ENCODE measurements around the gene SELL. TPM values are rescaled to one million over a fixed set of nuclear protein-coding genes. Genes with fewer than 3 reads are reported as not detected.

The SELL gene
- total RNA-seq, 6 experiments from 2014 or later, result 0.80 to 4.5 (median 2.2) TPM

- DNase-seq, result no peak
These were observed 30.3 kb downstream of the SELL start for GRCh38 chr1:169681140-169681539.

GRCh38 chr1:169680377-169681019 is 30.9 kb downstream of the SELL start:
- H3K4me3 ChIP-seq, result no peak overlapping the region
- H3K36me3 ChIP-seq, result no peaks in the 10 kb centered on the region
- no peaks in the 10 kb centered on the region for H3K9me3 ChIP-seq
- 63% methylated on average over 6 of the region's 6 CpGs for WGBS (ENCODE audit: insufficient coverage, low coverage, low lambda C conversion rate, missing lambda C conversion rate)
- TF ChIP-seq POLR2A (IDR thresholded peaks at IDR 0.05) (no peak), CTCF (IDR thresholded peaks at IDR 0.05) (no peak)
- no peaks in the 10 kb centered on the region for H3K4me1 ChIP-seq
- DNase-seq, result no peak
- no peaks in the 10 kb centered on the region for H3K27me3 ChIP-seq
- intact Hi-C loops (cut with DNase I), result no loop called here
- H3K27ac ChIP-seq, result no peak overlapping the region
- ATAC-seq, result no peak

More at GRCh38 chr1:169681140-169681539, 30.3 kb downstream of the SELL start:
- Histone ChIP-seq H3K27me3 (no peaks in the 10 kb centered on the region), H3K9me3 (no peaks in the 10 kb centered on the region), H3K4me3 (no peak overlapping the region), H3K27ac (no peak overlapping the region), H3K36me3 (no peaks in the 10 kb centered on the region), H3K4me1 (no peaks in the 10 kb centered on the region)
- intact Hi-C loops (cut with DNase I), result no loop called here
- no peak for TF ChIP-seq POLR2A (IDR thresholded peaks at IDR 0.05)
- TF ChIP-seq CTCF (IDR thresholded peaks at IDR 0.05), result no peak
- WGBS (ENCODE audit: insufficient coverage, low coverage, low lambda C conversion rate, missing lambda C conversion rate), result 48% methylated on average over 2 of the region's 2 CpGs
- no peak for ATAC-seq

GRCh38 chr1:169679692-169680091 is 31.7 kb downstream of the SELL start:
- intact Hi-C loops (cut with DNase I), result no loop called here

GRCh38 chr1:169676001-169676400 is 35.4 kb downstream of the SELL start:
- DNase-seq (no peak), ATAC-seq (peak in 2 of 4 donors; percentile 11 to 44)
- TF ChIP-seq CTCF (IDR thresholded peaks at IDR 0.05), result no peak
- H3K27ac ChIP-seq, result no peak overlapping the region
- no peaks in the 10 kb centered on the region for H3K9me3 ChIP-seq
- WGBS (ENCODE audit: insufficient coverage, low coverage, low lambda C conversion rate, missing lambda C conversion rate), result 11% methylated on average over 1 of the region's 2 CpGs
- no peaks in the 10 kb centered on the region for H3K36me3 ChIP-seq
- H3K4me3 ChIP-seq, result no peak overlapping the region
- H3K27me3 ChIP-seq, result no peaks in the 10 kb centered on the region
- H3K4me1 ChIP-seq, result no peaks in the 10 kb centered on the region
- intact Hi-C loops (cut with DNase I), result no loop called here

More at GRCh38 chr1:169679692-169680091, 31.7 kb downstream of the SELL start:
- H3K27ac ChIP-seq, result no peak overlapping the region
- H3K36me3 ChIP-seq, result no peaks in the 10 kb centered on the region
- H3K4me1 ChIP-seq, result no peaks in the 10 kb centered on the region
- no peaks in the 10 kb centered on the region for H3K27me3 ChIP-seq
- H3K4me3 ChIP-seq, result no peak overlapping the region
- DNase-seq (no peak), ATAC-seq (no peak)
- TF ChIP-seq CTCF (IDR thresholded peaks at IDR 0.05), result no peak
- TF ChIP-seq POLR2A (IDR thresholded peaks at IDR 0.05), result no peak
- WGBS (ENCODE audit: insufficient coverage, low coverage, low lambda C conversion rate, missing lambda C conversion rate), result 54% methylated on average over 3 of the region's 3 CpGs
- no peaks in the 10 kb centered on the region for H3K9me3 ChIP-seq
